Heart left ventricle (tissue), 16 donors: ENCODE results near the gene ELMO3. TPM values are rescaled to one million over a fixed set of nuclear protein-coding genes. Genes with fewer than 3 reads are reported as not detected.

ENCODE experiments used
- ATAC-seq, 4 donors: fragments of 200-7000 bp; cut with Tn5 transposase; one replicate each; pipeline ENCODE4 v1.9.1; 2020 to 2022; ENCODE audit warnings: moderate library complexity in 4 of 4, mild to moderate bottlenecking in 3 of 4, moderate number of reproducible peaks in 1 of 4
- DNase-seq, 5 donors: peaks; one replicate each; pipeline ENCODE4 v3.0.0-alpha.2; 2020
- H3K27ac ChIP-seq, 12 donors: fragments of 200-600 bp; sonication (generic) in 4 of 12; one replicate each; pipeline versions ENCODE4 v1.5.0 to v1.8.0; 2016 to 2022; ENCODE audit warnings: mild to moderate bottlenecking in 2 of 12
- H3K27me3 ChIP-seq, 9 donors: fragments of 200-600 bp; sonication (generic) in 2 of 9; one replicate each; pipeline versions ENCODE4 v1.5.1 to v1.8.0; 2016 to 2022; ENCODE audit warnings: mild to moderate bottlenecking in 3 of 9
- H3K36me3 ChIP-seq, 9 donors: fragments of 200-600 bp; sonication (generic) in 2 of 9; one replicate each; pipeline versions ENCODE4 v1.5.0 to v1.8.0; 2018 to 2022; ENCODE audit warnings: mild to moderate bottlenecking in 2 of 9
- H3K4me1 ChIP-seq, 12 donors: fragments of 200-600 bp; sonication (generic) in 4 of 12; one replicate each; pipeline versions ENCODE4 v1.5.0 to v1.8.0; 2016 to 2022; ENCODE audit warnings: mild to moderate bottlenecking in 3 of 12
- H3K4me3 ChIP-seq, 12 donors: fragments of 200-600 bp; sonication (generic) in 4 of 12; one replicate each; pipeline versions ENCODE4 v1.5.0 to v1.8.0; 2017 to 2022; ENCODE audit warnings: mild to moderate bottlenecking in 9 of 12, moderate library complexity in 4 of 12
- H3K9me3 ChIP-seq, 12 donors: fragments of 200-600 bp; sonication (generic) in 4 of 12; one replicate each; pipeline versions ENCODE4 v1.5.0 to v1.8.0; 2016 to 2022; ENCODE audit warnings: mild to moderate bottlenecking in 1 of 12
- CTCF ChIP-seq, 12 donors: fragments of 200-600 bp; sonication (generic) in 4 of 12; IDR thresholded peaks; one replicate each; pipeline versions ENCODE4 v1.5.0 to v1.8.0; 2018 to 2022; ENCODE audit warnings: antibody characterized with exemption in 12 of 12, mild to moderate bottlenecking in 5 of 12
- POLR2A ChIP-seq, 2 donors: fragments of 450-650 bp; IDR thresholded peaks; one replicate each; pipeline ENCODE4 v1.6.1; 2017; ENCODE audit warnings: antibody characterized with exemption in 2 of 2, mild to moderate bottlenecking in 2 of 2, moderate library complexity in 2 of 2
- WGBS, 4 donors: extraction: QIAGEN DNeasy Blood & Tissue Kit in 2 of 4; methylation state at CpG; one replicate each; pipeline versions ENCODE4 v1.1.5 to v1.1.7; 2013 to 2018; 5-methylcytosine and 5-hydroxymethylcytosine counted together
- intact Hi-C, 10 donors: fragments of 100-400 bp; cut with DNase I; formaldehyde crosslinking; loops; one replicate each; pipeline versions ENCODE4 v1.11.1 to v1.14.2; 2022
- polyA plus RNA-seq, 2 donors: library from polyadenylated mRNA; stranded (reverse); fragments of 200-250 nt; gene quantifications; one replicate each; pipeline ENCODE4 v1.2.3, GENCODE V29; 2013
- total RNA-seq, 9 donors: library from RNA; depleted of rRNA in 2 of 9; stranded (reverse); fragments of >200 nt in 2 of 9; fragmentation: NEBNext Ultra II Directional in 3 of 9; extraction: Animal tissue kit (Norgen Biotek cat#: 25700) in 3 of 9; gene quantifications; one replicate each; pipeline versions ENCODE4 v1.1.0 to v1.2.4, GENCODE V29; 2016 to 2023
- donor health status: ischemic (EF 13 %, LVEDD 7.1; RV severe dilation, severe dysfunction).
- donor health status: healthy with polysubstance abuse.
- donor health status: DM: no; HTN: yes; CAD: no.
- donor health status: DM: no; HTN: no; CAD: no.
- donor health status: ischemic (EF 25% LVEDD 6.9; RV normal size, moderate dysfunction).
- donor health status: ischemic (EF 25% LVEDD 5.7; RV mildly dilated, moderate dysfunction).
- donor health status: healthy.
- donor health status: DM: yes; HTN: yes; CAD: no.
- donor health status: ischemic (EF 35%, LVEDD 5.7; RV mildly dilated, moderate dysfunction).
- donor health status: nonischemic (EF 11% LVEDD 7.7; RV severe dilation, severe dysfunction).
- donor health status: DM: yes; HTN: yes; CAD: no.
- donor health status: PGD.
- donor health status: ischemic (EF 29% LVEDD 5.4; RV normal size, mild dysfunction).
- donor health status: nonischemic (EF 23%, LVEDD 6.1; RV moderate dilation, normal function).

The ELMO3 gene
- total and polyA plus RNA-seq, 11 donors: 0.32 to 1.8 (median 0.68) TPM

GRCh38 chr16:67162506-67163163 lies 36.3 kb upstream of the ELMO3 start:
- Histone ChIP-seq H3K4me3 (peak overlapping the region in 11 of 12 donors; percentile 13 to 63 (median 52)), H3K27ac (peak overlapping the region in 11 of 12 donors; percentile 59 to 86 (median 81)), H3K27me3 (peaks cover 0 to 58% (median 7%) of the 10 kb centered on the region in 9 donors), H3K9me3 (no peaks in the 10 kb centered on the region), H3K4me1 (peaks cover 0 to 71% (median 55%) of the 10 kb centered on the region in 12 donors), H3K36me3 (no peaks in the 10 kb centered on the region)
- DNase-seq (peak in 2 of 5 donors; percentile 39 to 59), ATAC-seq (no peak)
- intact Hi-C loops: no loop called here
- 13 to 45% (median 29%) methylated on average over 20 to 44 of the region's 44 CpGs for WGBS, 4 donors
- TF ChIP-seq CTCF (IDR thresholded peaks at IDR 0.05) (no peak), POLR2A (IDR thresholded peaks at IDR 0.05) (no peak)

- TF ChIP-seq POLR2A (IDR thresholded peaks at IDR 0.05) (peak in 1 of 2 donors; percentile 31), CTCF (IDR thresholded peaks at IDR 0.05) (peak in 1 of 12 donors; percentile 4)
- Histone ChIP-seq H3K4me1 (peaks cover 0 to 67% (median 53%) of the 10 kb centered on the region in 12 donors), H3K36me3 (no peaks in the 10 kb centered on the region), H3K27me3 (peaks cover 0 to 60% (median 7%) of the 10 kb centered on the region in 9 donors), H3K9me3 (no peaks in the 10 kb centered on the region), H3K4me3 (peak overlapping the region in 11 of 12 donors; percentile 13 to 63 (median 52)), H3K27ac (peak overlapping the region; percentile 59 to 86 (median 78))
- ATAC-seq (peak; percentile 4 to 47 (median 12)), DNase-seq (peak in 4 of 5 donors; percentile 60 to 78 (median 70))
- WGBS, 4 donors: 0 to 17% (median 6%) methylated on average over 35 to 99 of the region's 99 CpGs
- intact Hi-C loops: no loop called here
Observed at GRCh38 chr16:67163164-67163998, 35.5 kb upstream of the ELMO3 start.

DNA sequence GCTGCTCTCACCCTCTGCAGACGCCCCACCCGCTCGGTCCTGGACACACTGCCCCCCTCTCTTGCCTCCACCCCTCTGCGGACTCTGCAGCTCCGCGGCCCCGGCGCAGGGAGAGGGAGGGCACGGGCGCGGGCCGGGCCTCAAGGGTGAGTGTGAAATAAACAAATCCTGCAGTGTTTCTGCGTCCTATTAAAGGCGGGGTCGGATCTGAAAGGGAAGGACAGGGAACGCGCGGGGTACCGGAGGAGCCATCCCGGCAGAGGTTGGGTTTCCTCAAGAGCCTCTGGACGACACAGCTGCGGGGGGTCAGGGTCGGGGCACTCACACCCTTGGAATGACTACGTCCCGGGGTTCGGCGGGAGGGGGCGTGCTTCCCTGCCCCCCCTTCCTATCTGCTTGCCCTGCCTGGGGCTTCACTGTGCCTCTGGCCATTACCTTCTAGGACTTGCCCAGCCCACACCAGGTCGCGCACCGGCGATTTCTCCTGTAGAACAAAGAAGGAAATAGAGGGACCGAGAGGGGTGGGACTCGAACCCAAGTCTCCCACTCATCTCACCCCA lies 34.9 kb upstream of the ELMO3 start:
- H3K36me3 ChIP-seq: no peaks in the 10 kb centered on the region
- peak overlapping the region; percentile 59 to 86 (median 78) for H3K27ac ChIP-seq
- ATAC-seq: peak in 2 of 4 donors; percentile 2 to 10
- TF ChIP-seq POLR2A (IDR thresholded peaks at IDR 0.05) (no peak), CTCF (IDR thresholded peaks at IDR 0.05) (no peak)
- H3K9me3 ChIP-seq: no peaks in the 10 kb centered on the region
- peak in 1 of 5 donors; percentile 69 for DNase-seq
- peaks cover 0 to 68% (median 50%) of the 10 kb centered on the region in 12 donors for H3K4me1 ChIP-seq
- H3K27me3 ChIP-seq: peaks cover 0 to 64% (median 7%) of the 10 kb centered on the region in 9 donors
- peak overlapping the region in 11 of 12 donors; percentile 13 to 63 (median 52) for H3K4me3 ChIP-seq
- intact Hi-C loops: no loop called here
- WGBS, 4 donors: 2 to 5% (median 4%) methylated on average over 27 to 33 of the region's 34 CpGs
